ENCODE data around the gene KRT13. TPM values are rescaled to one million over a fixed set of nuclear protein-coding genes. Genes with fewer than 3 reads are reported as not detected.

The KRT13 gene
- total and polyA plus RNA-seq, 4 donors: 0.13 to 3.7 (median 2.8) TPM; not detected in 1

DNA sequence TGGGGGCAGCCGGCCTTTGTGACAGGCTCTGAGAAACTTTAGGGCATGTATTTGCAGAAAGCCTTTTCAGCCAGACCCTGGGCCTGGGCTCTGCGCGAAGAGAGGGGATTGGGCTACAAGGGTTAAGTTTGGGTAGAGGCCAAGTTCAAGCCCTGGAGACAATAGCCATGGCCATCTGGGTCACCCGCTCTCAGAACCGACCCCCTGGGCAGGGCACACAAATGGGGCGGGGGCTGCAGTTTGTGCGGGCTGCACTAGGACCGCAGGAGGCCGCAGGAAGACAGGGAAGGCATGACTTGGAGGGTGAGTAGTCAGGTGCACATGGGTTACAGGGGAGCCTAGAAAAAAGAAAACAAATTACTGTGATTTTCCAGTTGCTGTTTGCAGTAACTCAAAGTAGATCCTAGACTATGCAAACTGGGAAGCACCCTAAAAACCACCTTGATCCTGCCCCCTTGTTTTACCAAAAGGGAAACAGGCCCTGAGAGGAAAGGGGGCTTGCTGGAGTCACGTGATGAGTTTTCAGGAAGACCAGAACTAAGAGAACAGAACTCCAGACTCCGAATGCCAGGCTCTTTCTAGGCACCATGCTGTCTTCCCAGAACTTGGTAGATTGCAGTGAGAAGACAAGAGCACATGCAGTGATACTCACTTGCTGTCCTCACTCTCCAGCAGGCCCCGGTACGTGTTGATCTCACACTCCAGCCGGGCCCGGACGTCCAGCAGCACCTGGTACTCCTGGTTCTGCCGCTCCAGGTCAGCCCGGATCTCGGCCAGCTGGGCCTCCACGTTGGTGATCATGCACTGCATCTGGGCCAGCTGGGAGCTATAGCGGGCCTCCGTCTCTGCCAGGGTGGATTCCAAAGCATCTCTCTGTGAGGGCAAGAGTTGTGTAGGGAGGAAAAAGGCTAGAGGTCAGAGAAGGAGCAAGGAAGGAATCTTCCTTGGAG, 28.3 kb downstream of the KRT13 start:
- no peak for DNase-seq (ENCODE audit: low spot score)
- WGBS: 89% methylated on average over 22 of the region's 22 CpGs
- no peaks in the 10 kb centered on the region for H3K27me3 ChIP-seq (ENCODE audit: control insufficient read depth in 4 of 4, insufficient read depth in 4 of 4, low read length in 3 of 4)
- no peak overlapping the region for H3K9ac ChIP-seq (ENCODE audit: low read depth in 1 of 2, low read length in 2 of 2)
- no peak overlapping the region for H3K27ac ChIP-seq (ENCODE audit: low read depth in 1 of 2, low read length in 2 of 2)
- H3K4me1 ChIP-seq (ENCODE audit: control insufficient read depth in 4 of 4, insufficient read depth in 4 of 4, low read length in 3 of 4): no peaks in the 10 kb centered on the region
- no peaks in the 10 kb centered on the region for H3K9me3 ChIP-seq (ENCODE audit: control insufficient read depth in 4 of 4, low read length in 3 of 4)
- H3K36me3 ChIP-seq (ENCODE audit: control insufficient read depth in 4 of 4, insufficient read depth in 3 of 4, low read depth in 1 of 4, low read length in 3 of 4): no peaks in the 10 kb centered on the region
- TF ChIP-seq RXRA (IDR thresholded peaks at IDR 0.05) (no peak), FOXA1 (IDR thresholded peaks at IDR 0.05) (no peak), HNF4G (IDR thresholded peaks at IDR 0.05) (no peak), YY1 (IDR thresholded peaks at IDR 0.05) (no peak), RAD21 (IDR thresholded peaks at IDR 0.05) (no peak), HNF4A (conservative IDR thresholded peaks at IDR 0.05) (no peak), GABPA (IDR thresholded peaks at IDR 0.05 in 1 of 2, conservative IDR thresholded peaks at IDR 0.05 in 1 of 2) (no peak), FOXA2 (IDR thresholded peaks at IDR 0.05) (no peak), TAF1 (conservative IDR thresholded peaks at IDR 0.05) (no peak), JUND (IDR thresholded peaks at IDR 0.05) (no peak), NR2F2 (IDR thresholded peaks at IDR 0.05) (no peak), SP1 (IDR thresholded peaks at IDR 0.05) (no peak), EGR1 (IDR thresholded peaks at IDR 0.05; ENCODE audit: low read depth in 2 of 2) (no peak)
- TF ChIP-seq, protein P1, sequence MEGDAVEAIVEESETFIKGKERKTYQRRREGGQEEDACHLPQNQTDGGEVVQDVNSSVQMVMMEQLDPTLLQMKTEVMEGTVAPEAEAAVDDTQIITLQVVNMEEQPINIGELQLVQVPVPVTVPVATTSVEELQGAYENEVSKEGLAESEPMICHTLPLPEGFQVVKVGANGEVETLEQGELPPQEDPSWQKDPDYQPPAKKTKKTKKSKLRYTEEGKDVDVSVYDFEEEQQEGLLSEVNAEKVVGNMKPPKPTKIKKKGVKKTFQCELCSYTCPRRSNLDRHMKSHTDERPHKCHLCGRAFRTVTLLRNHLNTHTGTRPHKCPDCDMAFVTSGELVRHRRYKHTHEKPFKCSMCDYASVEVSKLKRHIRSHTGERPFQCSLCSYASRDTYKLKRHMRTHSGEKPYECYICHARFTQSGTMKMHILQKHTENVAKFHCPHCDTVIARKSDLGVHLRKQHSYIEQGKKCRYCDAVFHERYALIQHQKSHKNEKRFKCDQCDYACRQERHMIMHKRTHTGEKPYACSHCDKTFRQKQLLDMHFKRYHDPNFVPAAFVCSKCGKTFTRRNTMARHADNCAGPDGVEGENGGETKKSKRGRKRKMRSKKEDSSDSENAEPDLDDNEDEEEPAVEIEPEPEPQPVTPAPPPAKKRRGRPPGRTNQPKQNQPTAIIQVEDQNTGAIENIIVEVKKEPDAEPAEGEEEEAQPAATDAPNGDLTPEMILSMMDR (IDR thresholded peaks at IDR 0.05; ENCODE audit: low read depth, low read length, missing input control): no peak
- TF ChIP-seq, protein P2, sequence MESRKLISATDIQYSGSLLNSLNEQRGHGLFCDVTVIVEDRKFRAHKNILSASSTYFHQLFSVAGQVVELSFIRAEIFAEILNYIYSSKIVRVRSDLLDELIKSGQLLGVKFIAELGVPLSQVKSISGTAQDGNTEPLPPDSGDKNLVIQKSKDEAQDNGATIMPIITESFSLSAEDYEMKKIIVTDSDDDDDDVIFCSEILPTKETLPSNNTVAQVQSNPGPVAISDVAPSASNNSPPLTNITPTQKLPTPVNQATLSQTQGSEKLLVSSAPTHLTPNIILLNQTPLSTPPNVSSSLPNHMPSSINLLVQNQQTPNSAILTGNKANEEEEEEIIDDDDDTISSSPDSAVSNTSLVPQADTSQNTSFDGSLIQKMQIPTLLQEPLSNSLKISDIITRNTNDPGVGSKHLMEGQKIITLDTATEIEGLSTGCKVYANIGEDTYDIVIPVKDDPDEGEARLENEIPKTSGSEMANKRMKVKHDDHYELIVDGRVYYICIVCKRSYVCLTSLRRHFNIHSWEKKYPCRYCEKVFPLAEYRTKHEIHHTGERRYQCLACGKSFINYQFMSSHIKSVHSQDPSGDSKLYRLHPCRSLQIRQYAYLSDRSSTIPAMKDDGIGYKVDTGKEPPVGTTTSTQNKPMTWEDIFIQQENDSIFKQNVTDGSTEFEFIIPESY (IDR thresholded peaks at IDR 0.05): no peak
- TF ChIP-seq, protein P3, sequence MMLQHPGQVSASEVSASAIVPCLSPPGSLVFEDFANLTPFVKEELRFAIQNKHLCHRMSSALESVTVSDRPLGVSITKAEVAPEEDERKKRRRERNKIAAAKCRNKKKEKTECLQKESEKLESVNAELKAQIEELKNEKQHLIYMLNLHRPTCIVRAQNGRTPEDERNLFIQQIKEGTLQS (IDR thresholded peaks at IDR 0.05): no peak
- TF ChIP-seq, protein P4, sequence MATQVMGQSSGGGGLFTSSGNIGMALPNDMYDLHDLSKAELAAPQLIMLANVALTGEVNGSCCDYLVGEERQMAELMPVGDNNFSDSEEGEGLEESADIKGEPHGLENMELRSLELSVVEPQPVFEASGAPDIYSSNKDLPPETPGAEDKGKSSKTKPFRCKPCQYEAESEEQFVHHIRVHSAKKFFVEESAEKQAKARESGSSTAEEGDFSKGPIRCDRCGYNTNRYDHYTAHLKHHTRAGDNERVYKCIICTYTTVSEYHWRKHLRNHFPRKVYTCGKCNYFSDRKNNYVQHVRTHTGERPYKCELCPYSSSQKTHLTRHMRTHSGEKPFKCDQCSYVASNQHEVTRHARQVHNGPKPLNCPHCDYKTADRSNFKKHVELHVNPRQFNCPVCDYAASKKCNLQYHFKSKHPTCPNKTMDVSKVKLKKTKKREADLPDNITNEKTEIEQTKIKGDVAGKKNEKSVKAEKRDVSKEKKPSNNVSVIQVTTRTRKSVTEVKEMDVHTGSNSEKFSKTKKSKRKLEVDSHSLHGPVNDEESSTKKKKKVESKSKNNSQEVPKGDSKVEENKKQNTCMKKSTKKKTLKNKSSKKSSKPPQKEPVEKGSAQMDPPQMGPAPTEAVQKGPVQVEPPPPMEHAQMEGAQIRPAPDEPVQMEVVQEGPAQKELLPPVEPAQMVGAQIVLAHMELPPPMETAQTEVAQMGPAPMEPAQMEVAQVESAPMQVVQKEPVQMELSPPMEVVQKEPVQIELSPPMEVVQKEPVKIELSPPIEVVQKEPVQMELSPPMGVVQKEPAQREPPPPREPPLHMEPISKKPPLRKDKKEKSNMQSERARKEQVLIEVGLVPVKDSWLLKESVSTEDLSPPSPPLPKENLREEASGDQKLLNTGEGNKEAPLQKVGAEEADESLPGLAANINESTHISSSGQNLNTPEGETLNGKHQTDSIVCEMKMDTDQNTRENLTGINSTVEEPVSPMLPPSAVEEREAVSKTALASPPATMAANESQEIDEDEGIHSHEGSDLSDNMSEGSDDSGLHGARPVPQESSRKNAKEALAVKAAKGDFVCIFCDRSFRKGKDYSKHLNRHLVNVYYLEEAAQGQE (IDR thresholded peaks at IDR 0.05): no peak
- TF ChIP-seq, protein P5, sequence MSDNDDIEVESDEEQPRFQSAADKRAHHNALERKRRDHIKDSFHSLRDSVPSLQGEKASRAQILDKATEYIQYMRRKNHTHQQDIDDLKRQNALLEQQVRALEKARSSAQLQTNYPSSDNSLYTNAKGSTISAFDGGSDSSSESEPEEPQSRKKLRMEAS (IDR thresholded peaks at IDR 0.05): no peak
- no peak overlapping the region for H3K4me3 ChIP-seq (ENCODE audit: low read depth in 1 of 3, low read length in 3 of 3)
